ENCODE data around the gene TJP3.
"Not testable (repeated sequence)": the region's sequence is repeated elsewhere in the genome, so short reads cannot be mapped to it uniquely, and the experiment has no call there.

TJP3 gene, protein sequence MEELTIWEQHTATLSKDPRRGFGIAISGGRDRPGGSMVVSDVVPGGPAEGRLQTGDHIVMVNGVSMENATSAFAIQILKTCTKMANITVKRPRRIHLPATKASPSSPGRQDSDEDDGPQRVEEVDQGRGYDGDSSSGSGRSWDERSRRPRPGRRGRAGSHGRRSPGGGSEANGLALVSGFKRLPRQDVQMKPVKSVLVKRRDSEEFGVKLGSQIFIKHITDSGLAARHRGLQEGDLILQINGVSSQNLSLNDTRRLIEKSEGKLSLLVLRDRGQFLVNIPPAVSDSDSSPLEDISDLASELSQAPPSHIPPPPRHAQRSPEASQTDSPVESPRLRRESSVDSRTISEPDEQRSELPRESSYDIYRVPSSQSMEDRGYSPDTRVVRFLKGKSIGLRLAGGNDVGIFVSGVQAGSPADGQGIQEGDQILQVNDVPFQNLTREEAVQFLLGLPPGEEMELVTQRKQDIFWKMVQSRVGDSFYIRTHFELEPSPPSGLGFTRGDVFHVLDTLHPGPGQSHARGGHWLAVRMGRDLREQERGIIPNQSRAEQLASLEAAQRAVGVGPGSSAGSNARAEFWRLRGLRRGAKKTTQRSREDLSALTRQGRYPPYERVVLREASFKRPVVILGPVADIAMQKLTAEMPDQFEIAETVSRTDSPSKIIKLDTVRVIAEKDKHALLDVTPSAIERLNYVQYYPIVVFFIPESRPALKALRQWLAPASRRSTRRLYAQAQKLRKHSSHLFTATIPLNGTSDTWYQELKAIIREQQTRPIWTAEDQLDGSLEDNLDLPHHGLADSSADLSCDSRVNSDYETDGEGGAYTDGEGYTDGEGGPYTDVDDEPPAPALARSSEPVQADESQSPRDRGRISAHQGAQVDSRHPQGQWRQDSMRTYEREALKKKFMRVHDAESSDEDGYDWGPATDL

GRCh38 chr19:3708207-3708931 is at the start of gene TJP3:
TJP3 (plus strand) TSS chr19:3708384; CDS start chr19:3728433, 20,049 bp downstream.
- no peak for DNase-seq

DNA sequence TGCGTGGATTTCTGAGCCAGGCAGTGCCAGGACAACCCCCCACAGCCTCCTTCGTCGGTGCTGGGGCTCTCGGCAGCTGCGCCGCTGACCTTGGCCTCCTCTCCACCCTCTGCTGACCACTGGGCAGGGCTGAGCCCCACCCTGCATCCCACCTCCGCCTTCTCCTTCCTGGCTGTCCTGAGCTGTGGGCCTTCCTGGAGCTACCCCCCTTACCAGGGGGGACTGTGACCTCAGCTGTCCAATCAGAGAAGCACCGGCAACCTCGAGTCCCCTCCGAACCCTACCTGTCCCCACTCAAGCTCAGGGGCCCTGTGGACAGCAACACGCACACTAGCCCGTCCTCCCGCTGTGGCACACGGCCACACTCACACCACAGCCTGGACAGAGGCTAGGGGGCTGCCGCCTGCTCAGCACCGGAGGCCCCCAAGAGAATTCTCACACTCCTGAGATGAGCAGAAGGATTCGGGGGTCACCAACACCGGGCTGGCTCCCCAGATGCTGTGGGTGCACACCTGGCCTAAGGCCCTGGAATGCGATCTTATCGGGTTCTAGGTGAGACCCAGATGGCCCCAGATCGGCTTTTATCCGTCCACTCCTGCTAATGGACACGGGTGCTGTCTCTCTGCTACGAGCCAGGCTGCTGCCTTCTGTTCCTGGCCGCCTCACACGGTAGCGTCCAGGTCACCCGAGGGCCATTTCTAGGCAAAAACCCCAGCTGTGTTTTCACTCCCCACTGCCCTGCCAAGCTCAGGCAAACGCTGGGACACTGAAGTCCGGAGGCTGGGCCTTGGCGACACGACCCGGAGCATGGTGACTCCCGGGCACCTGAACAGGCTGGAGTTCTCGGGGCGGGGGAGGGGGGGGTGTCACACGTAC is 49.1 kb upstream of the TJP3 start:
- no peak for DNase-seq

GRCh38 chr19:3659746-3660112 is 48.5 kb upstream of the TJP3 start:
- no peak for DNase-seq

- no peak for DNase-seq
Observed at GRCh38 chr19:3660493-3661219, 47.5 kb upstream of the TJP3 start.

DNA sequence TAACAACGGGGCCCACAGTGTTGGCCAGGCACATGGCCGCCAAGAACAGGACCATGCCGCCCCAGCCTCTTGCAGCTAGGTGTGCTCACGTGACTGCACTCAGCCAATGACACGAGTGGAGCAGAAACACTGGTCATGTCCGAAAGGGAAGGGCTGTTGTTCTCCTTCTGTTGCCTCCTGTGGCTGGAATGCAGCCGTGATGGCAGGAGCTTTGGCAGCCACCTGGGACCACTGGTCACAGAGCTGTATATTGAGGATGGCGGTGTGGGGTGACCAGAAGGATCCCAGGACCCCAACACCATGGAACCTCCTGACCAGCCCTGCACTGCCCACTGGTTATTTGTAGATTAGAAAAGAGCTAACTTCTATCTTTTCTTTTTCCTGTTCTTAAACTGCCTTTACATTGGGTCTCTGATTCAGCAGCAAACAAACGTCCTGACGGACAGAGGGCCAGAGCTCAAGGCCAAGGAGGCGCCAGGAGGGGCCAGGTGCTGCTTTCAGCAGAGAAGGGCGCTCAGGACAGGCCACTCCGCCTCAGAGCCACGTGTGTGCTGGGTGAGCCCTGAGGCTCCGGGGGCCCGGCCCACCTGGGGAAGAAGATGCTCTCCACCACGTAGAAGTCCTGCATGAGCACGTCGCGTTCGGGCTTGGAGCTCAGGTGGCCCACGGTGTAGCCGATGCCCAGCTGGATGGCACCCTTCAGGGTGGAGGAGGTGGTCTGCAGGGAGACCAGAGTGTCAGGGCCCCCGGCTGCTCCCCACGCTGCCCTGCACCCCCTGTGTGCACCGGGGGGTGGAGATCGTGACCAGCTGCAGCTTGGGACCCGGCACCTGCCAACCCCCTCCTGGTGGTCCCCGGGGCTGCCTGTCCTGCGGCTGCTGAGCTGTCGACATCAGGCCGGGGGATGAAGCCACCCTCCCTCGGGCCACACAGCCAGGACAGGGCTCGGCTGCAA is 46.6 kb upstream of the TJP3 start:
- DNase-seq: no peak

DNA sequence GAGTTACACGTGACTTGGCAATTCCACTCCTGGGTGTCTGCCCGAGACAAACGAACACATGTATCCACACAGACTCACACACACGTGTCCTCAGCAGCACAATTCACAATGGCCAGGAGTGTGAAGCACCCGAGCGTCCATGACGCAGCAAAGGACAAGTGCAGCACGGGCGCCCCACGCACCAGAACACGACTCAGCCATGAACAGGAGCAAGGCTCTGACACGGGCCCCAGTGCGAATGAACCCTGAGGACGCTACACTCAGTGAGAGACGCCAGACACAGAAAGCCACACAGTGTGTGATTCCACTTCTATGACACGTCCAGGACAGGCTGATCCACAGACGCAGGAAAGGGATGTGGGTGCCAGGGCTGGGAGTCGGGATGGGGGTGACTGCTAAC is 44.3 kb upstream of the TJP3 start:
- no peak for DNase-seq

DNA sequence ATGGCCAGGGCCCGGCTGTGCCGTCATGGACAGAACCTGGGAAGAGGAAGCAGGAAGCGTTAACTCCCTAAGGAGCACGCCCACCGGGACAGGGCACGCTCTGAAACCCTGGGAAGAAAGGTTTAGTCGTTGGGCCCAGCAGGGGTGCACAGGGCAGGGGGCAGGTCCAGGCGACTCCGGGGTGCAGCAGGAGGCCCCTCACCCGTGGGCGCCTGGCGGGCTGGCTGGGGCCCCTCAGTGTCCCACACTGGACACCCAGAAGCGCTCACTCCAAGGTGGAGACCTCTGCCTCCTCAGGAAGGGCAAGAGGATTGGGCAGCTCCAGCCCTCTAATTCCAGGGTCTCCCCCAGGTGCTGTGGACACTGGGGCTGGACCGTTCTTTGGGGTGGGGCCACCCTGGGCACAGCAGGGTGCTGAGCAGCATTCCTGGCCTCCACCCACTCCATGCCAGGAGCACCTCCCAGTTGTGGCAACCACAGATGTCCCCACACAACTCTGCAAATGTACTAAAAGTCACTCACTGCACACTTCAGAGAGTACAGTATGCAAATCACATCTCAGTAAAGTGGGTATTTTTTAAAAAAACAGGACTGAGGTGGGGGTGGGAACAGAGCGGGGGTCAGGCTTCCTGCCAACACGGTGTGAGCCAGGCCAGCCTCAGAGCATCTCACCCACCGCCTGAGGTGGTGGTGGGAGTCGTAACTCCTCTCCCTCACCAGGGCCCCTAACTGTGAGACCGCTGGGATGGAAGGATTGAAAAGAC is 43.1 kb upstream of the TJP3 start:
- no peak for DNase-seq

- peak in 38 of 56 donors; percentile 16 to 78 (median 38) for DNase-seq
Observed at GRCh38 chr19:3665681-3666544, 42.3 kb upstream of the TJP3 start.

DNA sequence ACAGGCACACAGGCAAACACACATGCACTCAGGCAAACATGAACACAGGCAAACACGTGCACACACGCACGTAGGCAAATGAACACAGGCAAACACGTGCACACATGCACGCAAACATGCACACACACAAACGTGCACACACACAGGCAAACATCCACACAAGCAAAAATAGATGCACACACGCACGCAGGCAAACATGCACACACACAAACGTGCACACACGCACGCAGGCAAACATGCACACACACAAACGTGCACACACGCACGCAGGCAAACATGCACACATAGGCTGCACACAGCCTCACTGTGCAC is 41.7 kb upstream of the TJP3 start:
- not testable (repeated sequence) for DNase-seq

GRCh38 chr19:3667037-3667638 is 41.0 kb upstream of the TJP3 start:
- no peak for DNase-seq

DNA sequence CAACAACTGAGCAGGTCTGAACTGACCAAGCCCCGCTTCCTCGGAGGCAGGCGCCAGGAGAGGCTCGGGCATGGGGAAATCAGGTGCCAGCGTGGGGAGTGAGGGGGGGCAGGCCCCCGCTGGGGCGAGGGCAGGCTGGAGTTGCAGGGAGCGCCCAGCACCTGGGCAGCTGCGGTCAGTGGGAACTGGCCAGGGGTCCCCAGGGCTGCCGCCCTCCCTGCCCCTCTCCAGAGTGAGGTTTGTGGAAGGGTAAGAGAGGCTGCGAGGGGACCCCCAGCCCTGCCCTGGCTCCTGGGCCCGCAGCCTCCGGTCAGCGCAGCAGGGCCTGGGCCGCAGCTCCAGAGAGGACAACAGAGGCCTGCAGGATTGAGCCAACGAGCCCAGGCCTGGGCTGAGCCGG is 40.4 kb upstream of the TJP3 start:
- no peak for DNase-seq

GRCh38 chr19:3668331-3669081 is 39.7 kb upstream of the TJP3 start:
- peak in 2 of 56 donors; percentile 12 to 15 for DNase-seq

- no peak for DNase-seq
Observed at GRCh38 chr19:3669082-3669946, 38.9 kb upstream of the TJP3 start.

DNA sequence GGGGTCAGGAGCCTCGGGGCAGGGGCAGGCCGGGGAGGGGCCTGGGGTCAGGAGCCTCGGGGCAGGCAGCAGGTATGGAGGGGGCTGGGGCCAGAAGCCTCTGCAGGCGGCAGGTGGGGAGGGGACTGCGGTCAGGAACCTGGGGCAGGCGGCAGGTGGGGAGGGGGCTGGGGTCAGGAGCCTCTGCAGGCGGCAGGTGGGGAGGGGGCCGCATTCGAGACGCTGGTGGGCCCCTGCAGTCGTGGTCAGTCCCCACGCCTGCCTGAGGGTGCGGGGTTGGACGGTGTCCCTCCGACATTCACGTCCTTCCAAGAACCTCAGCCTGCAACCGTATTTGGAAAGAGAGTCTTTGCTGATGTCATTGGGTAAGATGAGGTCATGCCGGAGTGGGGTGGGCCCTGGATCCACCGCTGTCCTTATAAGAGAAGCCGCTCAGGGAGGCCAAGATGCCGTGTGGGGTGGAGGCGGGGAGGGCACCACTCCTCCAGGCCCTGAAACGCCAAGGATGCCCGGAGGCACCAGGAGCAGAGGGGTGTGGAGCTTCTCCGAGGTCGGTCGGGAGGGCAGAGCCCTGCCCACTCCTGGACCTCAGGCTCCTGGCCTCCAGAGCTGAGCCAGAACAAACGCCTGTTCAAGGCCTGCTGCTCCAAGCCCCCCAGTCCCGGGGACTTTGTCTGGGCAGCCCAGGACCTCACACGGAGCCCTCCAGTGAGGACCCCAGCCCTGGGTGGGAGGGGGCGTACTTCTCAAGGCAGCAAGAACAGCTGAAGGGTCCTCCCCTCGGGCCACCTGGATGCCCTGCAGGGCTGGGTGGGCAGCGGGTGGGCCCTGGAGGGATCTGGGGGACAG is 38.0 kb upstream of the TJP3 start:
- peak in 3 of 56 donors; percentile 14 to 55 (median 39) for DNase-seq
